ENCODE measurements around the gene ARMC8.

ARMC8 gene

GRCh38 chr3:138202945-138203701 lies 16.0 kb downstream of the ARMC8 start:
- DNase-seq (ENCODE audit: low read depth in 1 of 2, low spot score in 1 of 2), result no peak
- TF ChIP-seq POLR2AphosphoS5 (IDR thresholded peaks at IDR 0.05; ENCODE audit: low read depth), result no peak
- no peak for TF ChIP-seq SPI1 (IDR thresholded peaks at IDR 0.05; ENCODE audit: borderline replicate concordance, low read depth)
- no peak for TF ChIP-seq REST (IDR thresholded peaks at IDR 0.05; ENCODE audit: insufficient replicate concordance, low read depth)
- no peak for TF ChIP-seq CTCF (IDR thresholded peaks at IDR 0.05; ENCODE audit: insufficient read depth, low read length)
- no peak for TF ChIP-seq GABPA (IDR thresholded peaks at IDR 0.05; ENCODE audit: low read depth)

GRCh38 chr3:138203938-138204337 lies 16.8 kb downstream of the ARMC8 start:
- no peak for DNase-seq (ENCODE audit: low read depth in 1 of 2, low spot score in 1 of 2)
- H3K4me3 ChIP-seq (replicated peaks; ENCODE audit: insufficient read depth, low read length), result no peak overlapping the region
- no peak for TF ChIP-seq POLR2AphosphoS5 (IDR thresholded peaks at IDR 0.05; ENCODE audit: low read depth)
- TF ChIP-seq SPI1 (IDR thresholded peaks at IDR 0.05; ENCODE audit: borderline replicate concordance, low read depth), result no peak
- TF ChIP-seq REST (IDR thresholded peaks at IDR 0.05; ENCODE audit: insufficient replicate concordance, low read depth), result no peak
- TF ChIP-seq CTCF (IDR thresholded peaks at IDR 0.05; ENCODE audit: insufficient read depth, low read length), result no peak
- TF ChIP-seq GABPA (IDR thresholded peaks at IDR 0.05; ENCODE audit: low read depth), result no peak
- H3K27ac ChIP-seq (replicated peaks), result no peak overlapping the region
- H3K27me3 ChIP-seq (ENCODE audit: insufficient read depth, poor library complexity, severe bottlenecking), result no peaks in the 10 kb centered on the region

More at GRCh38 chr3:138202945-138203701, 16.0 kb downstream of the ARMC8 start:
- no peaks in the 10 kb centered on the region for H3K27me3 ChIP-seq (ENCODE audit: insufficient read depth, poor library complexity, severe bottlenecking)
- H3K4me3 ChIP-seq (replicated peaks; ENCODE audit: insufficient read depth, low read length), result no peak overlapping the region
- no peak overlapping the region for H3K27ac ChIP-seq (replicated peaks)

GRCh38 chr3:138205527-138205926 lies 18.4 kb downstream of the ARMC8 start:
- TF ChIP-seq CTCF (IDR thresholded peaks at IDR 0.05; ENCODE audit: insufficient read depth, low read length) (no peak), POLR2AphosphoS5 (IDR thresholded peaks at IDR 0.05; ENCODE audit: low read depth) (no peak), GABPA (IDR thresholded peaks at IDR 0.05; ENCODE audit: low read depth) (no peak), REST (IDR thresholded peaks at IDR 0.05; ENCODE audit: insufficient replicate concordance, low read depth) (no peak), SPI1 (IDR thresholded peaks at IDR 0.05; ENCODE audit: borderline replicate concordance, low read depth) (no peak)
- no peaks in the 10 kb centered on the region for H3K27me3 ChIP-seq (ENCODE audit: insufficient read depth, poor library complexity, severe bottlenecking)
- no peak for DNase-seq (ENCODE audit: low read depth in 1 of 2, low spot score in 1 of 2)
- H3K27ac ChIP-seq (replicated peaks), result no peak overlapping the region
- H3K4me3 ChIP-seq (replicated peaks; ENCODE audit: insufficient read depth, low read length), result no peak overlapping the region

All from HL-60 (cell line).